ENCODE results near the gene TMEM132D.

Gene TMEM132D

DNA sequence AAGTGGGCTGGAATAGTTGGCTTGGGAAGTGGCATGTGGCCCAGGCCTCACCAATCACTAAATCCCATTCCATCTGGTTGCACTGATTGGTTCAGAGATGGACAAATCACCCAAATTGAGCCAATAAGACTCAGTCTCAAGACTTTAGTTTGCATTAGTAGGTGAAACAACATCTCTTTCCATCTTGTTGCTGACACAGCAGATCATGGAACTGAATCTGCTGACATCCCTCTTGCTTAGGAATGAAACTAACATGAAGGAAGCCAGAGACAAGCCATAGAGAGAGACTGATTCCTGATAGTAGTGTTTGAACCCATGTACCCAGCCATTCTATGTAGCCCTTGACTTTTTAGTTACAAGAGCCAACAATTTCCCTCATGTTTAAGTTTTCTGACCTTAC, 743.5 kb downstream of the TMEM132D start:
- POLR2A ChIA-PET = no interaction called here
- CTCF ChIA-PET = interaction anchor here (0.8 kb wide), 1 partner anchor 219 kb away, joined by 3 read pairs; no protein-coding TSS in a partner anchor

DNA sequence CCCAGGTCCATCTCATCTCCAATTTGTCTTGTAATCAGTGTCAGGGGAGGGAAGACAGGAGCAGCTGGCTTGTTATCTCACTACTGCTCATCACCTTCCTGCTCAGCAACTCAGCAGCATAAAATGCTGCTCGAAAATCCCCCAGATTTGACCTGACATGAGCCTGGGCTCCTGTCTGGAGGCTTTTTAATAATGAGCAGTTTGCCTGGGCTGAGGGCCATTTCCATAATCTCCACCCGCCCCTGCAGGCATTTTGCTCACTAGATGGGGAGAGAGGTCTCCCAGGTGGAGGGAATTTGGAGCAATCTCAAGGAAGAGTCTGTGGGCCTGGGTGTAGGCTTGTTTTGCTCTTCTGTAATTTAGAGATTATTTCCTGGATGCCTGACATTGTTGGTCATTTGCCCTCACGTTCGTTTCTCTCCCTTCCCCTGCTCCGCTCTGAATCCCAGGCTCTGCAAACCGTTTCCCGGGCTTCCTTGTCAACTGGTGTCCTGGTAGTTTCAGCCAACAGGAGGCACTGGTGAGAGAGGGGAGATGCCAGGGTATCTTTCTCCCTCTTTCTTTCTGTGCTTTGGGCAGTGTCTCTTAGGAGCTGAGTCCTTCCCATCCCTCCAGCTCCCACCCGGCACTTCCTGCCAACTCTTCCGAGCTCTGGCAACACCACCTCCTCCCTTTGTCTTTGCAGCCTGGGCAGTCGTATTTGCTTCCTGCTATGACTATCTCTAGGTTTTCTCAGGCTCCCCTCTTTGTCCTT, 751.3 kb downstream of the TMEM132D start:
- Histone ChIP-seq H3K9me3 (ENCODE audit: control insufficient read depth, insufficient read depth, low read depth, low read length) (no peaks in the 10 kb centered on the region), H3K27ac (ENCODE audit: extremely low read depth, low read depth, low read length) (no peak overlapping the region), H3K4me3 (ENCODE audit: low read depth, low read length) (no peak overlapping the region), H3K4me1 (ENCODE audit: control insufficient read depth, insufficient read depth, low read length) (no peaks in the 10 kb centered on the region), H3K36me3 (ENCODE audit: control insufficient read depth in 2 of 2, insufficient read depth in 1 of 2, low read length in 2 of 2) (no peaks in the 10 kb centered on the region)
- TF ChIP-seq ZNF366 (tag by site-specific recombination; conservative IDR thresholded peaks at IDR 0.05) (no peak), ZNF561 (tag by site-specific recombination; IDR thresholded peaks at IDR 0.05; ENCODE audit: borderline replicate concordance) (no peak), ZBTB49 (tag by site-specific recombination; IDR thresholded peaks at IDR 0.05; ENCODE audit: low read depth) (no peak), TRIM28 (IDR thresholded peaks at IDR 0.05; ENCODE audit: borderline replicate concordance, low read length) (no peak), TCF7L2 (IDR thresholded peaks at IDR 0.05; ENCODE audit: borderline replicate concordance, low read depth, low read length) (no peak), ZNF280C (tag by site-specific recombination; IDR thresholded peaks at IDR 0.05) (no peak), ZNF169 (tag by site-specific recombination; IDR thresholded peaks at IDR 0.05) (no peak), ZNF175 (tag by site-specific recombination; IDR thresholded peaks at IDR 0.05) (no peak), ZNF585B (tag by site-specific recombination; IDR thresholded peaks at IDR 0.05) (no peak)
- TF ChIP-seq, protein P1, sequence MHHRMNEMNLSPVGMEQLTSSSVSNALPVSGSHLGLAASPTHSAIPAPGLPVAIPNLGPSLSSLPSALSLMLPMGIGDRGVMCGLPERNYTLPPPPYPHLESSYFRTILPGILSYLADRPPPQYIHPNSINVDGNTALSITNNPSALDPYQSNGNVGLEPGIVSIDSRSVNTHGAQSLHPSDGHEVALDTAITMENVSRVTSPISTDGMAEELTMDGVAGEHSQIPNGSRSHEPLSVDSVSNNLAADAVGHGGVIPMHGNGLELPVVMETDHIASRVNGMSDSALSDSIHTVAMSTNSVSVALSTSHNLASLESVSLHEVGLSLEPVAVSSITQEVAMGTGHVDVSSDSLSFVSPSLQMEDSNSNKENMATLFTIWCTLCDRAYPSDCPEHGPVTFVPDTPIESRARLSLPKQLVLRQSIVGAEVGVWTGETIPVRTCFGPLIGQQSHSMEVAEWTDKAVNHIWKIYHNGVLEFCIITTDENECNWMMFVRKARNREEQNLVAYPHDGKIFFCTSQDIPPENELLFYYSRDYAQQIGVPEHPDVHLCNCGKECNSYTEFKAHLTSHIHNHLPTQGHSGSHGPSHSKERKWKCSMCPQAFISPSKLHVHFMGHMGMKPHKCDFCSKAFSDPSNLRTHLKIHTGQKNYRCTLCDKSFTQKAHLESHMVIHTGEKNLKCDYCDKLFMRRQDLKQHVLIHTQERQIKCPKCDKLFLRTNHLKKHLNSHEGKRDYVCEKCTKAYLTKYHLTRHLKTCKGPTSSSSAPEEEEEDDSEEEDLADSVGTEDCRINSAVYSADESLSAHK (tag by site-specific recombination; IDR thresholded peaks at IDR 0.05) = no peak
- ChIA-PET CTCF (no interaction called here), POLR2A (no interaction called here)

More for the DNA sequence above, 743.5 kb downstream of the TMEM132D start:
- H3K36me3 ChIP-seq (ENCODE audit: control insufficient read depth in 2 of 2, insufficient read depth in 1 of 2, low read length in 2 of 2) = no peaks in the 10 kb centered on the region
- no peak overlapping the region for H3K27ac ChIP-seq (ENCODE audit: extremely low read depth, low read depth, low read length)
- TF ChIP-seq ZNF175 (tag by site-specific recombination; IDR thresholded peaks at IDR 0.05) (no peak), ZNF16 (tag by site-specific recombination; IDR thresholded peaks at IDR 0.05; ENCODE audit: low read depth) (no peak), ZBTB11 (tag by site-specific recombination; conservative IDR thresholded peaks at IDR 0.05; ENCODE audit: low read depth) (no peak), ZNF830 (tag by site-specific recombination; IDR thresholded peaks at IDR 0.05; ENCODE audit: low read depth) (no peak), SETDB1 (IDR thresholded peaks at IDR 0.05; ENCODE audit: insufficient read length, low read length) (no peak)
- H3K4me1 ChIP-seq (ENCODE audit: control insufficient read depth, insufficient read depth, low read length) = no peaks in the 10 kb centered on the region
- H3K9me3 ChIP-seq (ENCODE audit: control insufficient read depth, insufficient read depth, low read depth, low read length) = no peaks in the 10 kb centered on the region
- H3K4me3 ChIP-seq (ENCODE audit: low read depth, low read length) = no peak overlapping the region

Data from HEK293 (cell line).